IMR-90 (cell line): ENCODE results near the gene DISP2. TPM values are rescaled to one million over a fixed set of nuclear protein-coding genes. Genes with fewer than 3 reads are reported as not detected.
A peak's percentile ranks its signal among the peaks of the same experiment; 100 is the strongest.

Experiments
- ATAC-seq: fragments of 200-7000 bp; cut with Tn5 transposase; 2 replicates; pipeline ENCODE4 v1.9.1; 2020; ENCODE audit warnings: low read depth, mild to moderate bottlenecking, moderate library complexity
- BruUV-seq: library from RNA; stranded (reverse); fragments of 400-500 nt; replicated peaks from 2 replicates; lab custom pipeline; 2021; lab: Mats Ljungman, UMichigan
- CTCF ChIA-PET: fragments of 300-600 bp; formaldehyde crosslinking; extraction: SDS; loops from one replicate; lab custom pipeline; 2021; ENCODE audit warnings: antibody characterized with exemption; lab: Yijun Ruan, JAX
- POLR2A ChIA-PET: fragments of 300-600 bp; sonication (Branson Sonifier 250); formaldehyde crosslinking; loops from one replicate; lab custom pipeline; 2022; ENCODE audit warnings: antibody characterized with exemption; ENCODE audit not compliant: unreplicated experiment; lab: Charles Lee
- DNase-seq: peaks from one replicate; pipeline ENCODE4 v3.0.0; 2013
- H2AFZ ChIP-seq: replicated peaks from 2 replicates; pipeline ENCODE3; 2013; ENCODE audit warnings: low read length, mild to moderate bottlenecking; ENCODE audit not compliant: poor library complexity
- H2AK5ac ChIP-seq: 2 replicates; pipeline ENCODE4 v1.6.1; 2013; ENCODE audit warnings: low read depth, low read length, inconsistent platforms
- H2AK9ac ChIP-seq: replicated peaks from 2 replicates; pipeline ENCODE3; 2013; ENCODE audit warnings: mild to moderate bottlenecking, low read depth, low read length, moderate library complexity; ENCODE audit not compliant: poor library complexity
- H2BK120ac ChIP-seq: 2 replicates; pipeline ENCODE4 v1.6.1; 2013; ENCODE audit warnings: low read depth, low read length, inconsistent platforms
- H2BK15ac ChIP-seq: 3 replicates; pipeline ENCODE4 v1.6.1; 2013; ENCODE audit warnings: low read depth, low read length, inconsistent platforms
- H2BK20ac ChIP-seq: 2 replicates; pipeline ENCODE4 v1.6.1; 2013; ENCODE audit warnings: low read depth, mild to moderate bottlenecking, inconsistent platforms, low read length, moderate library complexity
- H2BK5ac ChIP-seq: 2 replicates; pipeline ENCODE4 v1.6.1; 2013; ENCODE audit warnings: mild to moderate bottlenecking, low read depth, low read length, inconsistent platforms; ENCODE audit not compliant: poor library complexity, severe bottlenecking
- H3K14ac ChIP-seq: replicated peaks from 2 replicates; pipeline ENCODE4 v1.6.1; 2013; ENCODE audit warnings: low read depth, low read length, inconsistent platforms
- H3K18ac ChIP-seq: 2 replicates; pipeline ENCODE4 v1.6.1; 2013; ENCODE audit warnings: low read depth, low read length, control low read depth
- H3K23ac ChIP-seq: 2 replicates; pipeline ENCODE4 v1.6.1; 2013; ENCODE audit warnings: low read depth, low read length, inconsistent platforms
- H3K27ac ChIP-seq: 2 replicates; pipeline ENCODE4 v1.5.1; 2013; ENCODE audit warnings: mild to moderate bottlenecking, control low read depth, low read length; ENCODE audit not compliant: insufficient read depth
- H3K27me3 ChIP-seq: 2 replicates; pipeline ENCODE4 v1.6.1; 2013; ENCODE audit warnings: low read length; ENCODE audit not compliant: control insufficient read depth, insufficient read depth
- H3K36me3 ChIP-seq: 2 replicates; pipeline ENCODE4 v1.6.1; 2013; ENCODE audit warnings: low read length, mixed read lengths; ENCODE audit not compliant: control insufficient read depth, insufficient read depth
- H3K4ac ChIP-seq: 2 replicates; pipeline ENCODE4 v1.6.1; 2013; ENCODE audit warnings: low read depth, low read length, inconsistent platforms
- H3K4me1 ChIP-seq: 2 replicates; pipeline ENCODE4 v1.6.1; 2013; ENCODE audit warnings: low read length, mixed read lengths; ENCODE audit not compliant: control insufficient read depth, insufficient read depth
- H3K4me2 ChIP-seq: 2 replicates; pipeline ENCODE4 v1.6.1; 2013; ENCODE audit warnings: low read depth, mild to moderate bottlenecking, control low read depth, low read length, moderate library complexity
- H3K4me3 ChIP-seq: 2 replicates; pipeline ENCODE4 v1.5.1; 2013; ENCODE audit warnings: low read depth, mild to moderate bottlenecking, control low read depth, low read length, moderate library complexity; ENCODE audit not compliant: insufficient read depth
- H3K56ac ChIP-seq: 2 replicates; pipeline ENCODE4 v1.6.1; 2013; ENCODE audit warnings: low read length, inconsistent platforms; ENCODE audit not compliant: insufficient read depth; ENCODE audit errors: extremely low read depth
- H3K79me1 ChIP-seq, 2 experiments: 2 replicates each; pipeline ENCODE4 v1.6.1; 2013; ENCODE audit warnings: low read length in 2 of 2, inconsistent platforms in 1 of 2, low read depth in 1 of 2
- H3K9ac ChIP-seq: 2 replicates; pipeline ENCODE4 v1.6.1; 2013; ENCODE audit warnings: low read depth, low read length, control low read depth
- H3K9me1 ChIP-seq: 2 replicates; pipeline ENCODE4 v1.6.1; 2013; ENCODE audit warnings: low read length, inconsistent platforms; ENCODE audit not compliant: insufficient read depth
- H3K9me3 ChIP-seq: 2 replicates; pipeline ENCODE4 v1.6.1; 2013; ENCODE audit warnings: low read length; ENCODE audit not compliant: control insufficient read depth, insufficient read depth
- H4K20me1 ChIP-seq: 2 replicates; pipeline ENCODE4 v1.6.1; 2013; ENCODE audit warnings: low read length, inconsistent platforms; ENCODE audit not compliant: insufficient read depth
- H4K5ac ChIP-seq: 2 replicates; pipeline ENCODE4 v1.6.1; 2013; ENCODE audit warnings: mild to moderate bottlenecking, low read depth, low read length, control low read depth
- H4K8ac ChIP-seq, 2 experiments: 2 replicates each; pipeline ENCODE4 v1.6.1; 2013; ENCODE audit warnings: low read depth in 2 of 2, low read length in 2 of 2, control low read depth in 1 of 2, inconsistent platforms in 1 of 2
- H4K91ac ChIP-seq: 2 replicates; pipeline ENCODE4 v1.6.1; 2013; ENCODE audit warnings: low read depth, low read length, inconsistent platforms; ENCODE audit not compliant: insufficient read depth
- BHLHE40 ChIP-seq: fragments of 150-350 bp; IDR thresholded peaks from 2 replicates; pipeline ENCODE4 v1.6.1; 2016; ENCODE audit warnings: mild to moderate bottlenecking, low read depth, low read length
- CEBPB ChIP-seq: IDR thresholded peaks from 2 replicates; pipeline ENCODE4 v1.6.1; 2012; ENCODE audit warnings: low read depth, low read length, improper control_type of control experiment
- CHD1 ChIP-seq: IDR thresholded peaks from 2 replicates; pipeline ENCODE4 v1.6.1; 2012; ENCODE audit warnings: low read depth, low read length, improper control_type of control experiment
- ELK1 ChIP-seq: fragments of 150-350 bp; IDR thresholded peaks from 2 replicates; pipeline ENCODE4 v1.6.1; 2016; ENCODE audit warnings: low read depth, mild to moderate bottlenecking, low read length, moderate library complexity, borderline replicate concordance
- FOS ChIP-seq: fragments of 150-350 bp; IDR thresholded peaks from 2 replicates; pipeline ENCODE4 v1.6.1; 2016; ENCODE audit warnings: low read depth, low read length
- MXI1 ChIP-seq: IDR thresholded peaks from 2 replicates; pipeline ENCODE4 v1.6.1; 2012; ENCODE audit warnings: low read depth, mild to moderate bottlenecking, low read length, moderate library complexity, borderline replicate concordance
- RAD21 ChIP-seq: IDR thresholded peaks from 2 replicates; pipeline ENCODE4 v1.6.1; 2012; ENCODE audit warnings: low read length, improper control_type of control experiment
- RCOR1 ChIP-seq: IDR thresholded peaks from 2 replicates; pipeline ENCODE4 v1.6.1; 2012; ENCODE audit warnings: mild to moderate bottlenecking, low read length, improper control_type of control experiment; ENCODE audit not compliant: insufficient replicate concordance
- SMC3 ChIP-seq: fragments of 150-350 bp; IDR thresholded peaks from 2 replicates; pipeline ENCODE4 v1.6.1; 2016; ENCODE audit warnings: low read depth, mild to moderate bottlenecking, antibody characterized with exemption, low read length, moderate library complexity
- WGBS, 2 experiments: methylation state at CpG; one replicate each; pipeline versions ENCODE4 v1.1.5 to v1.1.7; 2013; ENCODE audit warnings: missing lambda C conversion rate in 2 of 2; ENCODE audit not compliant: insufficient read length in 1 of 2; ENCODE audit errors: extremely low coverage in 2 of 2; 5-methylcytosine and 5-hydroxymethylcytosine counted together
- dilution Hi-C: fragments of 300-500 bp; cut with HindIII; formaldehyde crosslinking; loops from one replicate; pipeline ENCODE4 v1.14.3; 2018; ENCODE audit warnings: low sequenced_read_pairs; ENCODE audit not compliant: unreplicated experiment
- in situ Hi-C: fragments of 300-500 bp; cut with MboI; formaldehyde crosslinking; loops from 3 replicates; pipeline ENCODE4 v1.14.3; 2019; ENCODE audit warnings: low sequenced_read_pairs, inconsistent platforms, mixed read lengths
- intact Hi-C: fragments of 100-400 bp; cut with micrococcal nuclease; formaldehyde crosslinking; loops from 2 replicates; pipeline ENCODE4 v1.10.0; 2022
- polyA plus RNA-seq, 3 experiments: library from polyadenylated mRNA; depleted of rRNA; stranded (reverse); fragments of >200 nt; gene quantifications; 2 replicates each; pipeline ENCODE4 v1.2.3, GENCODE V29; 2012; ENCODE audit warnings: low replicate concordance in 1 of 3
- total RNA-seq: library from RNA; depleted of rRNA; stranded (reverse); fragments of >200 nt; gene quantifications from 2 replicates; pipeline ENCODE4 v1.2.3, GENCODE V29; 2012

Gene DISP2
- total and polyA plus RNA-seq, 2 of the 4 experiments (the other 2 are of a cell fraction): 0.34 to 0.36 TPM

GRCh38 chr15:40379374-40379773, 21.4 kb downstream of the DISP2 start:
- Histone ChIP-seq H3K4me3 (no peak overlapping the region), H3K9ac (no peak overlapping the region), H3K23ac (no peak overlapping the region), H2BK20ac (peak overlapping the region; percentile 79), H3K18ac (peak overlapping the region; percentile 44; the same call in 1 of the 2 replicates), H2AK9ac (no peak overlapping the region), H3K27me3 (no peaks in the 10 kb centered on the region), H4K5ac (0 out of 2 replicates have a peak overlapping the region, but pooled peaks have one; percentile 31), H2BK15ac (peak overlapping the region; percentile 92), H3K4me2 (no peak overlapping the region), H3K14ac (peak overlapping the region; percentile 75), H4K20me1 (no peaks in the 10 kb centered on the region), H3K36me3 (no peaks in the 10 kb centered on the region), H3K4me1 (peaks cover 4% of the 10 kb centered on the region), H3K9me1 (peaks cover 10% of the 10 kb centered on the region; the same call in 1 of the 2 replicates), H3K79me1 (peaks cover 8 to 17% of the 10 kb centered on the region in 2 experiments), H2AK5ac (peak overlapping the region; percentile 80), H4K91ac (peak overlapping the region; percentile 80), H2BK5ac (peak overlapping the region; percentile 81), H3K56ac (0 out of 2 replicates have a peak overlapping the region, but pooled peaks have one; percentile 45), H2BK120ac (peak overlapping the region; percentile 85), H4K8ac (peak overlapping the region; percentile 60 to 82), H3K9me3 (no peaks in the 10 kb centered on the region), H3K4ac (peak overlapping the region; percentile 78), H3K27ac (peak overlapping the region; percentile 58), H2AFZ (no peak overlapping the region)
- DNase-seq (no peak), ATAC-seq (no peak)
- in situ Hi-C loops: no loop called here
- BruUV-seq: no TSS peak
- POLR2A ChIA-PET: interaction anchor here (0.6 to 1.3 kb wide), 2 partner anchors 26 to 38 kb away, joined by 3 read pairs; partner anchors contain the start of genes CCDC9B and IVD
- WGBS, 2 experiments: 80% methylated on average over 1 of the region's 4 CpGs; no CpG with 5 or more reads in 1 of the 2 experiments
- intact Hi-C loops: no loop called here
- dilution Hi-C loops: no loop called here
- CTCF ChIA-PET: interaction anchor here (1.2 kb wide), 1 partner anchor 11 kb away, joined by 3 read pairs; no protein-coding TSS in a partner anchor
- TF ChIP-seq ELK1 (no peak), SMC3 (no peak), FOS (no peak), CEBPB (no peak), BHLHE40 (no peak), RCOR1 (no peak), CHD1 (no peak), RAD21 (no peak), MXI1 (no peak)
